Raji (cell line): ENCODE measurements around the gene IQCB1.

Experiments used
- POLR2A ChIP-seq: IDR thresholded peaks from 2 replicates; pipeline ENCODE4 v1.6.1; 2011; ENCODE audit warnings: low read depth, low read length, control low read depth; ENCODE audit not compliant: insufficient read depth

Gene IQCB1

GRCh38 chr3:121821421-121822199, 13.2 kb downstream of the IQCB1 start:
- TF ChIP-seq POLR2A = no peak

- no peak for TF ChIP-seq POLR2A
Measured at GRCh38 chr3:121819236-121819635, 15.6 kb downstream of the IQCB1 start.

- no peak for TF ChIP-seq POLR2A
Measured at GRCh38 chr3:121818578-121818977, 16.3 kb downstream of the IQCB1 start.

GRCh38 chr3:121817753-121818152, 17.1 kb downstream of the IQCB1 start:
- no peak for TF ChIP-seq POLR2A

GRCh38 chr3:121809249-121809648, 25.6 kb downstream of the IQCB1 start:
- no peak for TF ChIP-seq POLR2A

GRCh38 chr3:121803771-121804320, 31.0 kb downstream of the IQCB1 start:
- TF ChIP-seq POLR2A = no peak

GRCh38 chr3:121800906-121801305, 34.0 kb downstream of the IQCB1 start:
- TF ChIP-seq POLR2A = no peak

GRCh38 chr3:121796970-121797369, 37.9 kb downstream of the IQCB1 start:
- TF ChIP-seq POLR2A = no peak

- no peak for TF ChIP-seq POLR2A
Measured at GRCh38 chr3:121794264-121794983, 40.4 kb downstream of the IQCB1 start.

GRCh38 chr3:121793078-121793477, 41.8 kb downstream of the IQCB1 start:
- no peak for TF ChIP-seq POLR2A

GRCh38 chr3:121786485-121786884, 48.4 kb downstream of the IQCB1 start:
- TF ChIP-seq POLR2A = no peak

GRCh38 chr3:121781611-121782010, 53.2 kb downstream of the IQCB1 start:
- no peak for TF ChIP-seq POLR2A

GRCh38 chr3:121769246-121769645, 65.6 kb downstream of the IQCB1 start:
- TF ChIP-seq POLR2A = no peak

GRCh38 chr3:121768452-121768851, 66.4 kb downstream of the IQCB1 start:
- TF ChIP-seq POLR2A = no peak

GRCh38 chr3:121759541-121760202, 75.2 kb downstream of the IQCB1 start:
- no peak for TF ChIP-seq POLR2A

- TF ChIP-seq POLR2A = no peak
Measured at GRCh38 chr3:121758727-121759450, 76.0 kb downstream of the IQCB1 start.
